ENCODE data around the gene GDA. TPM values are rescaled to one million over a fixed set of nuclear protein-coding genes. Genes with fewer than 3 reads are reported as not detected.
A peak's percentile ranks its signal among the peaks of the same experiment; 100 is the strongest.

GDA gene
- total RNA-seq, 1 experiment from 2014 or later: 49.4 TPM

DNA sequence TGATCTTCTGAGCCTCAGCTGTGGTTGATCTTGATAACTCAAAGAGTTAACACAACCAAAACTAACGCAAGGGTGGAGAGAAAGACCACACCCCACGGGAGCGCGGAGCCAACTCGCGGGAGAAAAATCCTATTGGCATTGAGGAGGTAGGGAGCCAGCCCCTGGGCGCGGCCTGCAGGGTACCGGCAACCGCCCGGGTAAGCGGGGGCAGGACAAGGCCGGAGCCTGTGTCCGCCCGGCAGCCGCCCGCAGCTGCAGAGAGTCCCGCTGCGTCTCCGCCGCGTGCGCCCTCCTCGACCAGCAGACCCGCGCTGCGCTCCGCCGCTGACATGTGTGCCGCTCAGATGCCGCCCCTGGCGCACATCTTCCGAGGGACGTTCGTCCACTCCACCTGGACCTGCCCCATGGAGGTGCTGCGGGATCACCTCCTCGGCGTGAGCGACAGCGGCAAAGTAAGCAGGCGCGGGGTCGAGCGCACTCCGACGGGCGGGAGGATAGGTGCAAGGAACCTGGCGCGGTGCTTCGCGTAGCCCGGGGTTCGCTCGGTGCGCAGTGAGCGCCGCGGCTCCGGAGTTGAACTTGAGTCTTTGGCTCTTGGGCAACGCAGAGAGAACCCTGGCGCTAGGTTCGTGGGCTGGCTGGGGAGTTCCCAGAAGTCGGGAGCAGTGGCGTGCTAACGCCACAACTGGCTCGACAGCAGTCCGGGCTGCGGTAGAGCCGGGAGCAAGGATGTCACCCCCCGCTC is at the start of gene GDA (continued):
- TF ChIP-seq, protein P1, sequence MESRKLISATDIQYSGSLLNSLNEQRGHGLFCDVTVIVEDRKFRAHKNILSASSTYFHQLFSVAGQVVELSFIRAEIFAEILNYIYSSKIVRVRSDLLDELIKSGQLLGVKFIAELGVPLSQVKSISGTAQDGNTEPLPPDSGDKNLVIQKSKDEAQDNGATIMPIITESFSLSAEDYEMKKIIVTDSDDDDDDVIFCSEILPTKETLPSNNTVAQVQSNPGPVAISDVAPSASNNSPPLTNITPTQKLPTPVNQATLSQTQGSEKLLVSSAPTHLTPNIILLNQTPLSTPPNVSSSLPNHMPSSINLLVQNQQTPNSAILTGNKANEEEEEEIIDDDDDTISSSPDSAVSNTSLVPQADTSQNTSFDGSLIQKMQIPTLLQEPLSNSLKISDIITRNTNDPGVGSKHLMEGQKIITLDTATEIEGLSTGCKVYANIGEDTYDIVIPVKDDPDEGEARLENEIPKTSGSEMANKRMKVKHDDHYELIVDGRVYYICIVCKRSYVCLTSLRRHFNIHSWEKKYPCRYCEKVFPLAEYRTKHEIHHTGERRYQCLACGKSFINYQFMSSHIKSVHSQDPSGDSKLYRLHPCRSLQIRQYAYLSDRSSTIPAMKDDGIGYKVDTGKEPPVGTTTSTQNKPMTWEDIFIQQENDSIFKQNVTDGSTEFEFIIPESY (IDR thresholded peaks at IDR 0.05; ENCODE audit: extremely low read depth, insufficient replicate concordance, low read length): no peak
- 0 out of 2 replicates have a peak, but pooled peaks have one; percentile 35 for TF ChIP-seq EGR1 (IDR thresholded peaks at IDR 0.05; ENCODE audit: low read depth)
- TF ChIP-seq ZNF274 (IDR thresholded peaks at IDR 0.05; ENCODE audit: low read depth, low read length): no peak
- TF ChIP-seq POLR2A (IDR thresholded peaks at IDR 0.05; ENCODE audit: borderline replicate concordance, extremely low read depth, insufficient read depth, insufficient read length): no peak
- no peak for TF ChIP-seq EZH2phosphoT487 (IDR thresholded peaks at IDR 0.05; ENCODE audit: borderline replicate concordance)

DNA sequence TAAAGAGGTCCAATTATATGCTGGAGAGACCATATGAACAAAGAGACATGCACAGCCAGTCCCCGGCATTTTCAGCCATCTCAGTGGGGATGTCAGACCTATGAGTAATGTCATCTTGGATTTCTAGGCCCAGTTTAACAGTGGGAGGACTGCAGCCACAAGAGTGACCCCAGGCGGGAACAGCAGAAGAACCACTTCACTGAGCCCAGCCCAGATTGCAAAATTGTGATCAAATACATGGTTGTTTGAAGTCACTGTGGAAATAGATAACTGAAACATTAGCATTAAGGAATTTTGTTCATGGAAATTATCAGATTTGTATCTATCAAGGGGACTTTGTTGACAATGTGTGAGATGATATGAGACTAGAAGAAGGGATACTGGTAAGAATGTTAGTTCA is 46.7 kb upstream of the GDA start:
- RAD21 ChIA-PET (ENCODE audit: low non-redundant PET in 1 of 2, low total read pairs in 2 of 2, uncharacterized antibody in 2 of 2, unreplicated experiment in 2 of 2): no interaction called here
- ATAC-seq: no peak
- intact Hi-C loops (cut with micrococcal nuclease): no loop called here
- TF ChIP-seq, protein P2, sequence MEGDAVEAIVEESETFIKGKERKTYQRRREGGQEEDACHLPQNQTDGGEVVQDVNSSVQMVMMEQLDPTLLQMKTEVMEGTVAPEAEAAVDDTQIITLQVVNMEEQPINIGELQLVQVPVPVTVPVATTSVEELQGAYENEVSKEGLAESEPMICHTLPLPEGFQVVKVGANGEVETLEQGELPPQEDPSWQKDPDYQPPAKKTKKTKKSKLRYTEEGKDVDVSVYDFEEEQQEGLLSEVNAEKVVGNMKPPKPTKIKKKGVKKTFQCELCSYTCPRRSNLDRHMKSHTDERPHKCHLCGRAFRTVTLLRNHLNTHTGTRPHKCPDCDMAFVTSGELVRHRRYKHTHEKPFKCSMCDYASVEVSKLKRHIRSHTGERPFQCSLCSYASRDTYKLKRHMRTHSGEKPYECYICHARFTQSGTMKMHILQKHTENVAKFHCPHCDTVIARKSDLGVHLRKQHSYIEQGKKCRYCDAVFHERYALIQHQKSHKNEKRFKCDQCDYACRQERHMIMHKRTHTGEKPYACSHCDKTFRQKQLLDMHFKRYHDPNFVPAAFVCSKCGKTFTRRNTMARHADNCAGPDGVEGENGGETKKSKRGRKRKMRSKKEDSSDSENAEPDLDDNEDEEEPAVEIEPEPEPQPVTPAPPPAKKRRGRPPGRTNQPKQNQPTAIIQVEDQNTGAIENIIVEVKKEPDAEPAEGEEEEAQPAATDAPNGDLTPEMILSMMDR (IDR thresholded peaks at IDR 0.05 in 2 of 3, conservative IDR thresholded peaks at IDR 0.05 in 1 of 3; ENCODE audit: borderline replicate concordance in 1 of 3, insufficient read depth in 1 of 3, low read depth in 2 of 3, low read length in 2 of 3): no peak
- TF ChIP-seq, protein P3, sequence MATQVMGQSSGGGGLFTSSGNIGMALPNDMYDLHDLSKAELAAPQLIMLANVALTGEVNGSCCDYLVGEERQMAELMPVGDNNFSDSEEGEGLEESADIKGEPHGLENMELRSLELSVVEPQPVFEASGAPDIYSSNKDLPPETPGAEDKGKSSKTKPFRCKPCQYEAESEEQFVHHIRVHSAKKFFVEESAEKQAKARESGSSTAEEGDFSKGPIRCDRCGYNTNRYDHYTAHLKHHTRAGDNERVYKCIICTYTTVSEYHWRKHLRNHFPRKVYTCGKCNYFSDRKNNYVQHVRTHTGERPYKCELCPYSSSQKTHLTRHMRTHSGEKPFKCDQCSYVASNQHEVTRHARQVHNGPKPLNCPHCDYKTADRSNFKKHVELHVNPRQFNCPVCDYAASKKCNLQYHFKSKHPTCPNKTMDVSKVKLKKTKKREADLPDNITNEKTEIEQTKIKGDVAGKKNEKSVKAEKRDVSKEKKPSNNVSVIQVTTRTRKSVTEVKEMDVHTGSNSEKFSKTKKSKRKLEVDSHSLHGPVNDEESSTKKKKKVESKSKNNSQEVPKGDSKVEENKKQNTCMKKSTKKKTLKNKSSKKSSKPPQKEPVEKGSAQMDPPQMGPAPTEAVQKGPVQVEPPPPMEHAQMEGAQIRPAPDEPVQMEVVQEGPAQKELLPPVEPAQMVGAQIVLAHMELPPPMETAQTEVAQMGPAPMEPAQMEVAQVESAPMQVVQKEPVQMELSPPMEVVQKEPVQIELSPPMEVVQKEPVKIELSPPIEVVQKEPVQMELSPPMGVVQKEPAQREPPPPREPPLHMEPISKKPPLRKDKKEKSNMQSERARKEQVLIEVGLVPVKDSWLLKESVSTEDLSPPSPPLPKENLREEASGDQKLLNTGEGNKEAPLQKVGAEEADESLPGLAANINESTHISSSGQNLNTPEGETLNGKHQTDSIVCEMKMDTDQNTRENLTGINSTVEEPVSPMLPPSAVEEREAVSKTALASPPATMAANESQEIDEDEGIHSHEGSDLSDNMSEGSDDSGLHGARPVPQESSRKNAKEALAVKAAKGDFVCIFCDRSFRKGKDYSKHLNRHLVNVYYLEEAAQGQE (IDR thresholded peaks at IDR 0.05; ENCODE audit: low read depth): no peak
- TF ChIP-seq, protein P4, sequence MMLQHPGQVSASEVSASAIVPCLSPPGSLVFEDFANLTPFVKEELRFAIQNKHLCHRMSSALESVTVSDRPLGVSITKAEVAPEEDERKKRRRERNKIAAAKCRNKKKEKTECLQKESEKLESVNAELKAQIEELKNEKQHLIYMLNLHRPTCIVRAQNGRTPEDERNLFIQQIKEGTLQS (IDR thresholded peaks at IDR 0.05): no peak
- TF ChIP-seq TCF7L2 (IDR thresholded peaks at IDR 0.05; ENCODE audit: borderline replicate concordance, extremely low read depth, insufficient read depth, insufficient read length): no peak
- TF ChIP-seq ZFX (IDR thresholded peaks at IDR 0.05): no peak
- no peak for TF ChIP-seq ZNF274 (IDR thresholded peaks at IDR 0.05; ENCODE audit: low read depth, low read length)
- no peak for TF ChIP-seq ELF1 (IDR thresholded peaks at IDR 0.05; ENCODE audit: borderline replicate concordance, low read depth)
- TF ChIP-seq SP1 (IDR thresholded peaks at IDR 0.05; ENCODE audit: low read depth): no peak
- no peak for TF ChIP-seq SIN3A (IDR thresholded peaks at IDR 0.05; ENCODE audit: low read depth)
- TF ChIP-seq, protein P5, sequence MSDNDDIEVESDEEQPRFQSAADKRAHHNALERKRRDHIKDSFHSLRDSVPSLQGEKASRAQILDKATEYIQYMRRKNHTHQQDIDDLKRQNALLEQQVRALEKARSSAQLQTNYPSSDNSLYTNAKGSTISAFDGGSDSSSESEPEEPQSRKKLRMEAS (IDR thresholded peaks at IDR 0.05): no peak
- TF ChIP-seq POLR2AphosphoS5 (IDR thresholded peaks at IDR 0.05; ENCODE audit: low read depth, low read length): no peak
- TF ChIP-seq POLR2A (IDR thresholded peaks at IDR 0.05; ENCODE audit: borderline replicate concordance, extremely low read depth, insufficient read depth, insufficient read length): no peak
- no peak for TF ChIP-seq FOSL1 (IDR thresholded peaks at IDR 0.05; ENCODE audit: low read depth)

More for the DNA sequence above, 46.7 kb upstream of the GDA start:
- no peaks in the 10 kb centered on the region for H3K9me2 ChIP-seq (ENCODE audit: insufficient read depth)
- CTCF ChIA-PET: no interaction called here
- H3K27ac ChIP-seq (ENCODE audit: low read depth, low read length): no peak overlapping the region
- POLR2A ChIA-PET: no interaction called here
- no peak for DNase-seq (ENCODE audit: low read depth, low spot score)
- no peak overlapping the region for H3K9ac ChIP-seq (ENCODE audit: low read length)
- H3K79me2 ChIP-seq (ENCODE audit: insufficient read depth, low read length): no peaks in the 10 kb centered on the region
- no peaks in the 10 kb centered on the region for H3K4me1 ChIP-seq (ENCODE audit: control insufficient read depth in 1 of 2, insufficient read depth in 2 of 2, low read length in 2 of 2)
- no TSS peak for BruUV-seq (replicated peaks)
- no peaks in the 10 kb centered on the region for H3K27me3 ChIP-seq (ENCODE audit: insufficient read depth, low read length)
- no peak overlapping the region for H3K4me3 ChIP-seq (replicated peaks in 1 of 2; ENCODE audit: low read depth in 1 of 2, low read length in 2 of 2)
- H2AFZ ChIP-seq (ENCODE audit: low read depth, low read length, poor library complexity, severe bottlenecking): no peak overlapping the region
- no peak overlapping the region for H3K4me2 ChIP-seq (ENCODE audit: low read length)
- no peaks in the 10 kb centered on the region for H3K9me3 ChIP-seq (ENCODE audit: control insufficient read depth in 1 of 2, insufficient read depth in 1 of 2, low read depth in 1 of 2, low read length in 2 of 2)
- H4K20me1 ChIP-seq (ENCODE audit: insufficient read depth): no peaks in the 10 kb centered on the region
- no peaks in the 10 kb centered on the region for H3K36me3 ChIP-seq (ENCODE audit: control insufficient read depth in 1 of 2, insufficient read depth in 2 of 2, low read length in 2 of 2)
